ENCODE measurements around the gene DNAH17.

GRCh38 chr17:78459696-78460095, 117.5 kb downstream of the DNAH17 start:
- TF ChIP-seq EZH2 (IDR thresholded peaks at IDR 0.05; ENCODE audit: low read depth, low read length, severe bottlenecking) (no peak), CTCF (IDR thresholded peaks at IDR 0.05; ENCODE audit: control extremely low read depth in 1 of 3, insufficient read depth in 1 of 3, low read depth in 1 of 3, low read length in 3 of 3) (no peak), POLR2A (IDR thresholded peaks at IDR 0.05; ENCODE audit: control extremely low read depth in 1 of 2, low read depth in 2 of 2, low read length in 2 of 2) (no peak), FOSL1 (IDR thresholded peaks at IDR 0.05; ENCODE audit: insufficient read depth, low read depth, low read length) (no peak), ASH2L (IDR thresholded peaks at IDR 0.05; ENCODE audit: low read length) (no peak), TAF1 (IDR thresholded peaks at IDR 0.05; ENCODE audit: low read depth, low read length) (no peak), MAFK (IDR thresholded peaks at IDR 0.05; ENCODE audit: low read depth, low read length) (no peak), SP2 (IDR thresholded peaks at IDR 0.05; ENCODE audit: low read length) (no peak), CHD1 (IDR thresholded peaks at IDR 0.05; ENCODE audit: low read depth, low read length) (no peak), RAD21 (IDR thresholded peaks at IDR 0.05 in 1 of 2, conservative IDR thresholded peaks at IDR 0.05 in 1 of 2; ENCODE audit: low read depth in 2 of 2, low read length in 2 of 2) (no peak), CBX8 (IDR thresholded peaks at IDR 0.05; ENCODE audit: borderline replicate concordance, low read depth, low read length) (no peak)
